K562 (cell line): Measurements from ENCODE around the gene KCNMB2. TPM values are rescaled to one million over a fixed set of nuclear protein-coding genes. Genes with fewer than 3 reads are reported as not detected.

Experiments
- ATAC-seq: fragments of 200-7000 bp; cut with Tn5 transposase; 3 replicates; pipeline ENCODE4 v1.9.1; 2020; ENCODE audit warnings: moderate library complexity
- BruUV-seq: library from RNA; stranded (reverse); fragments of 400-500 nt; replicated peaks from 2 replicates; lab custom pipeline; 2021; lab: Mats Ljungman, UMichigan
- CTCF ChIA-PET: fragments of 300-600 bp; formaldehyde crosslinking; extraction: SDS; loops from one replicate; lab custom pipeline; 2021; ENCODE audit warnings: low intra/inter-chr PET ratio; lab: Yijun Ruan, JAX
- POLR2A ChIA-PET: fragments of 300-600, 350-650 bp; sonication (Branson Sonifier 250); formaldehyde crosslinking; extraction: SDS; loops from one replicate; lab custom pipeline; 2021; ENCODE audit warnings: antibody characterized with exemption, inconsistent platforms; lab: Yijun Ruan, JAX
- DNase-seq, 4 experiments: peaks; one replicate each; pipeline versions ENCODE4 v3.0.0 to v3.0.0-alpha.2; 2011 to 2018; ENCODE audit warnings: low spot score in 3 of 4, mixed read lengths in 3 of 4; ENCODE audit errors: extremely low read depth in 1 of 4
- FAIRE-seq: peaks from 2 replicates; lab custom pipeline; 2011; peaks lifted over from hg19 to GRCh38; lab: Jason Lieb, UNC
- H2AFZ ChIP-seq: 2 replicates; pipeline ENCODE4 v1.6.0; 2011; ENCODE audit warnings: low read depth, low read length, control low read depth, inconsistent platforms
- H3K27ac ChIP-seq: fragments of 200-600 bp; 3 replicates; pipeline ENCODE4 v1.8.0; 2011; ENCODE audit warnings: low read depth, mild to moderate bottlenecking, control low read depth, inconsistent platforms, low read length, moderate library complexity, mixed read lengths; ENCODE audit errors: extremely low read depth
- H3K27me3 ChIP-seq, 2 experiments: fragments of 300-600 bp in 1 of 2; 2 replicates in 1 of 2; 3 replicates in 1 of 2; pipeline versions ENCODE4 v1.6.0 to v1.8.0; 2011; ENCODE audit warnings: inconsistent platforms in 2 of 2, low read length in 2 of 2, mild to moderate bottlenecking in 1 of 2, mixed read lengths in 1 of 2, moderate library complexity in 1 of 2; ENCODE audit not compliant: control insufficient read depth in 2 of 2, insufficient read depth in 2 of 2
- H3K36me3 ChIP-seq: fragments of 300-600 bp; 3 replicates; pipeline ENCODE4 v1.8.0; 2011; ENCODE audit warnings: mild to moderate bottlenecking, low read length, inconsistent platforms; ENCODE audit not compliant: control insufficient read depth, insufficient read depth
- H3K4me1 ChIP-seq, 2 experiments: fragments of 200-600 bp in 1 of 2; replicated peaks in 1 of 2; 2 replicates in 1 of 2; 3 replicates in 1 of 2; pipeline versions ENCODE4 v1.5.1 to v1.8.0; 2011; ENCODE audit warnings: inconsistent platforms in 2 of 2, low read length in 2 of 2, mild to moderate bottlenecking in 1 of 2, mixed read lengths in 1 of 2, moderate library complexity in 1 of 2; ENCODE audit not compliant: control insufficient read depth in 2 of 2, insufficient read depth in 2 of 2
- H3K4me2 ChIP-seq: 2 replicates; pipeline ENCODE4 v1.6.1; 2011; ENCODE audit warnings: low read length, control low read depth, inconsistent platforms, mixed read lengths; ENCODE audit not compliant: insufficient read depth
- H3K4me3 ChIP-seq: fragments of 200-600 bp; sonication (generic), shearing (Covaris generic); 2 replicates; pipeline ENCODE4 v1.5.1; 2016; ENCODE audit warnings: control low read depth, inconsistent platforms
- H3K79me2 ChIP-seq: fragments of 200-600 bp; 3 replicates; pipeline ENCODE4 v1.8.0; 2011; ENCODE audit warnings: low read length, inconsistent platforms; ENCODE audit not compliant: control insufficient read depth, insufficient read depth
- H3K9ac ChIP-seq, 2 experiments: 2 replicates each; pipeline versions ENCODE4 v1.6.0 to v1.6.1; 2011; ENCODE audit warnings: low read depth in 2 of 2, low read length in 2 of 2, control low read depth in 1 of 2, inconsistent platforms in 1 of 2, mild to moderate bottlenecking in 1 of 2, mixed read lengths in 1 of 2; ENCODE audit not compliant: insufficient read depth in 1 of 2
- H3K9me1 ChIP-seq: one replicate; pipeline ENCODE4 v1.6.0; 2011; ENCODE audit warnings: inconsistent platforms, mild to moderate bottlenecking, low read length, moderate library complexity; ENCODE audit not compliant: control insufficient read depth, insufficient read depth
- H3K9me3 ChIP-seq: replicated peaks from 2 replicates; pipeline ENCODE4 v1.5.1; 2011; ENCODE audit warnings: low read depth, low read length, inconsistent platforms; ENCODE audit not compliant: control insufficient read depth, insufficient read depth
- H4K20me1 ChIP-seq: replicated peaks from 2 replicates; pipeline ENCODE4 v1.6.1; 2011; ENCODE audit warnings: low read length, inconsistent platforms, mixed read lengths; ENCODE audit not compliant: control insufficient read depth, insufficient read depth
- CBX1 ChIP-seq: sonication (generic); IDR thresholded peaks from 2 replicates; pipeline ENCODE4 v1.6.1; 2016; ENCODE audit warnings: antibody characterized with exemption, low read depth, mild to moderate bottlenecking
- CHD1 ChIP-seq: fragments of 200-600 bp; sonication (generic); IDR thresholded peaks from one replicate; pipeline ENCODE4 v1.6.1; 2012; ENCODE audit warnings: mild to moderate bottlenecking, moderate library complexity, low read length, inconsistent platforms
- CLOCK ChIP-seq: fragments of 250-450 bp; sonication (Bioruptor Pico); IDR thresholded peaks from 2 replicates; pipeline ENCODE4 v1.4.0; 2020; ENCODE audit warnings: mild to moderate bottlenecking, moderate library complexity, borderline replicate concordance
- MLX ChIP-seq, 2 experiments: fragments of 450-650 bp in 1 of 2; sonication (generic) in 1 of 2; formaldehyde crosslinking; conservative IDR thresholded peaks; 2 replicates each; pipeline versions ENCODE4 v1.4.0 to v1.8.1; 2020 to 2022; ENCODE audit warnings: mild to moderate bottlenecking in 1 of 2, missing genetic modification reagents in 1 of 2
- MXI1 ChIP-seq: IDR thresholded peaks from 2 replicates; pipeline ENCODE4 v1.6.1; 2011; ENCODE audit warnings: low read depth, mild to moderate bottlenecking, improper control_type of control experiment, low read length
- PKNOX1 ChIP-seq: fragments of 450-650 bp; IDR thresholded peaks from 2 replicates; pipeline ENCODE4 v1.6.1; 2016
- TCF7 ChIP-seq: sonication (generic); IDR thresholded peaks from 2 replicates; pipeline ENCODE4 v1.6.1; 2016; ENCODE audit warnings: antibody characterized with exemption, borderline replicate concordance
- XRCC3 ChIP-seq: fragments of 450-650 bp; IDR thresholded peaks from 2 replicates; pipeline ENCODE4 v1.6.1; 2017; ENCODE audit warnings: mild to moderate bottlenecking, moderate library complexity
- ZBTB26 ChIP-seq: fragments of 450-650 bp; formaldehyde crosslinking; IDR thresholded peaks from 2 replicates; pipeline ENCODE4 v1.4.0; 2022; ENCODE audit warnings: missing genetic modification characterization
- ZFP1 ChIP-seq: fragments of 450-650 bp; formaldehyde crosslinking; IDR thresholded peaks from 2 replicates; pipeline ENCODE4 v1.4.0; 2020; ENCODE audit warnings: mild to moderate bottlenecking, mixed read lengths
- ZFX ChIP-seq: sonication (generic); formaldehyde crosslinking; IDR thresholded peaks from 2 replicates; pipeline ENCODE4 v1.8.0; 2022; ENCODE audit warnings: mild to moderate bottlenecking, missing genetic modification reagents, moderate library complexity
- ZNF668 ChIP-seq: fragments of 250-450 bp; sonication (Bioruptor Pico); IDR thresholded peaks from 2 replicates; pipeline ENCODE4 v1.8.0; 2022; ENCODE audit warnings: mild to moderate bottlenecking, inconsistent platforms
- WGBS: fragments of 100-300 bp; shearing (Covaris generic); methylation state at CpG from one replicate; pipeline ENCODE4 v1.1.6; 2016; ENCODE audit warnings: low coverage, mixed read lengths; ENCODE audit not compliant: insufficient coverage; ENCODE audit errors: missing lambda C conversion rate; 5-methylcytosine and 5-hydroxymethylcytosine counted together
- in situ Hi-C: fragments of 300-500 bp; cut with MboI; formaldehyde crosslinking; loops from 4 replicates; pipeline ENCODE4 v1.15.0; 2018; ENCODE audit warnings: inconsistent platforms, mixed read lengths
- intact Hi-C: fragments of 100-400 bp; cut with micrococcal nuclease; formaldehyde crosslinking; loops from 2 replicates; pipeline ENCODE4 v1.14.2; 2022
- polyA plus RNA-seq, 8 experiments: library from polyadenylated mRNA; depleted of rRNA in 4 of 8; stranded (reverse) in 5 of 8; unstranded in 3 of 8; fragments of >200 nt; fragmentation: Nextera tagmentation in 2 of 8; fragmentation: Illumina TruSeq in 1 of 8; extraction: Ambion mirVana in 2 of 8; extraction: Trizol in 1 of 8; gene quantifications; 2 replicates each; pipeline versions ENCODE4 v1.2.1 to v1.2.3, GENCODE V29; 2011 to 2014; ENCODE audit warnings: inconsistent platforms in 1 of 8, missing spikeins in 1 of 8
- total RNA-seq, 7 experiments: library from RNA; depleted of rRNA in 6 of 7; stranded (reverse); fragments of >200 nt in 6 of 7; fragmentation: Illumina TruSeq in 2 of 7; extraction: Trizol in 2 of 7; gene quantifications; 2 replicates each; pipeline versions ENCODE4 v1.2.1 to v1.2.3, GENCODE V29; 2011 to 2021; ENCODE audit warnings: low replicate concordance in 1 of 7
- TF ChIP-seq, protein P1 (sequence below), 3 experiments: fragments of 200-800 bp in 1 of 3; sonication (Bioruptor generic) in 1 of 3; sonication (generic) in 1 of 3; formaldehyde crosslinking in 1 of 3; IDR thresholded peaks; 2 replicates each; pipeline versions ENCODE4 v1.6.1 to v1.8.0; 2016 to 2022; ENCODE audit warnings: mild to moderate bottlenecking in 2 of 3, missing compliant biosample characterization in 2 of 3, missing genetic modification characterization in 2 of 3, missing genetic modification reagents in 1 of 3

Gene KCNMB2
- total and polyA plus RNA-seq, 9 of the 15 experiments (the other 6 are each of a cell fraction or from before 2014, with no cell fraction given), result 0.04 to 0.15 TPM; not detected in 7

GRCh38 chr3:178685591-178685906 lies 149.3 kb downstream of the KCNMB2 start:
- Histone ChIP-seq H3K4me2 (no peak overlapping the region), H3K9me1 (no peaks in the 10 kb centered on the region), H3K27ac (no peak overlapping the region), H3K36me3 (no peaks in the 10 kb centered on the region), H3K9me3 (no peaks in the 10 kb centered on the region), H3K27me3 (no peaks in the 10 kb centered on the region), H3K9ac (no peak overlapping the region), H3K4me3 (no peak overlapping the region), H3K79me2 (no peaks in the 10 kb centered on the region), H3K4me1 (no peaks in the 10 kb centered on the region), H2AFZ (no peak overlapping the region), H4K20me1 (no peaks in the 10 kb centered on the region)
- 2% methylated on average over 3 of the region's 3 CpGs for WGBS
- intact Hi-C loops (no loop called here), in situ Hi-C loops (no loop called here)
- ATAC-seq (no peak), DNase-seq (no peak), FAIRE-seq (no peak)
- ChIA-PET CTCF (no interaction called here), POLR2A (interaction anchor here (1.2 kb wide), 1 partner anchor 22 kb away, joined by 3 read pairs; no protein-coding TSS in a partner anchor)
- no TSS peak for BruUV-seq
- TF ChIP-seq MLX (CRISPR knock-in tag; conservative IDR thresholded peaks at IDR 0.05), result no peak
- TF ChIP-seq XRCC3, result no peak
- TF ChIP-seq, protein P1, sequence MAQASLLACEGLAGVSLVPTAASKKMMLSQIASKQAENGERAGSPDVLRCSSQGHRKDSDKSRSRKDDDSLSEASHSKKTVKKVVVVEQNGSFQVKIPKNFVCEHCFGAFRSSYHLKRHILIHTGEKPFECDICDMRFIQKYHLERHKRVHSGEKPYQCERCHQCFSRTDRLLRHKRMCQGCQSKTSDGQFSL (CRISPR knock-in tag; IDR thresholded peaks at IDR 0.05), result no peak
- TF ChIP-seq, protein P1 (tag; IDR thresholded peaks at IDR 0.05), result no peak
- TF ChIP-seq CHD1, result no peak
- no peak for TF ChIP-seq ZBTB26 (CRISPR knock-in tag)
- TF ChIP-seq ZFP1, result no peak
- no peak for TF ChIP-seq ZFX
- no peak for TF ChIP-seq PKNOX1
- no peak for TF ChIP-seq CBX1
- TF ChIP-seq CLOCK, result no peak
- TF ChIP-seq MXI1, result no peak
- TF ChIP-seq ZNF668 (CRISPR knock-in tag), result no peak
- TF ChIP-seq TCF7, result no peak
